ENCODE results near the gene HMGXB4. TPM values are rescaled to one million over a fixed set of nuclear protein-coding genes. Genes with fewer than 3 reads are reported as not detected.

Gene HMGXB4
- total and polyA plus RNA-seq, 2 experiments from 2014 or later = 34.7 to 64.9 TPM

GRCh38 chr22:35335936-35336781 is 78.9 kb downstream of the HMGXB4 start (continued):
- TF ChIP-seq REST (IDR thresholded peaks at IDR 0.05; ENCODE audit: unreplicated experiment) = no peak
- TF ChIP-seq CTCF (conservative IDR thresholded peaks at IDR 0.05; ENCODE audit: low read depth in 2 of 2) = no peak

- Histone ChIP-seq H3K79me2 (replicated peaks; ENCODE audit: insufficient read depth) (no peaks in the 10 kb centered on the region), H3K27ac (ENCODE audit: low read depth) (no peak overlapping the region), H3F3A (replicated peaks; ENCODE audit: low read depth) (no peaks in the 10 kb centered on the region), H3K9me2 (ENCODE audit: insufficient read depth) (no peaks in the 10 kb centered on the region), H3K36me3 (ENCODE audit: insufficient read depth) (no peaks in the 10 kb centered on the region), H3K4me1 (ENCODE audit: insufficient read depth) (no peaks in the 10 kb centered on the region), H3K4me3 (no peak overlapping the region), H4K20me1 (replicated peaks; ENCODE audit: insufficient read depth) (no peaks in the 10 kb centered on the region), H3K4me2 (no peak overlapping the region), H2AFZ (no peak overlapping the region), H3K27me3 (ENCODE audit: insufficient read depth) (no peaks in the 10 kb centered on the region)
- Mint-ChIP-seq H3K4me1 (peaks cover 5% of the 10 kb centered on the region; the same call in 2 of the 3 replicates), H3K36me3 (ENCODE audit: low read depth) (peaks cover 16% of the 10 kb centered on the region; the same call in 2 of the 3 replicates), H3K27me3 (ENCODE audit: insufficient read depth, low read depth, poor library complexity) (peaks cover 15% of the 10 kb centered on the region), H3K9me3 (no peaks in the 10 kb centered on the region), H3K27ac (peak overlapping the region; percentile 8; the same call in 1 of the 2 replicates), H3K4me3 (no peak overlapping the region)
- peak; percentile 54 for DNase-seq (ENCODE audit: low spot score)
- TF ChIP-seq NANOG (IDR thresholded peaks at IDR 0.05; ENCODE audit: borderline replicate concordance) = no peak
- TF ChIP-seq REST (IDR thresholded peaks at IDR 0.05; ENCODE audit: unreplicated experiment) = no peak
- TF ChIP-seq CREB1 (CRISPR knock-in tag; IDR thresholded peaks at IDR 0.05; ENCODE audit: low read depth) = no peak
- TF ChIP-seq CTCF (conservative IDR thresholded peaks at IDR 0.05; ENCODE audit: low read depth in 2 of 2) = peak; percentile 28 to 63; a peak in 3 of 4 replicates
- no peak for TF ChIP-seq POLR2AphosphoS5 (IDR thresholded peaks at IDR 0.05; ENCODE audit: low read depth)
- peak; percentile 65 for ATAC-seq
Observed at GRCh38 chr22:35337932-35338331, 80.6 kb downstream of the HMGXB4 start.
